Measurements from ENCODE around the gene ETFB.

Gene ETFB

GRCh38 chr19:51296336-51297093 is 69.7 kb downstream of the ETFB start:
- no peak for DNase-seq

DNA sequence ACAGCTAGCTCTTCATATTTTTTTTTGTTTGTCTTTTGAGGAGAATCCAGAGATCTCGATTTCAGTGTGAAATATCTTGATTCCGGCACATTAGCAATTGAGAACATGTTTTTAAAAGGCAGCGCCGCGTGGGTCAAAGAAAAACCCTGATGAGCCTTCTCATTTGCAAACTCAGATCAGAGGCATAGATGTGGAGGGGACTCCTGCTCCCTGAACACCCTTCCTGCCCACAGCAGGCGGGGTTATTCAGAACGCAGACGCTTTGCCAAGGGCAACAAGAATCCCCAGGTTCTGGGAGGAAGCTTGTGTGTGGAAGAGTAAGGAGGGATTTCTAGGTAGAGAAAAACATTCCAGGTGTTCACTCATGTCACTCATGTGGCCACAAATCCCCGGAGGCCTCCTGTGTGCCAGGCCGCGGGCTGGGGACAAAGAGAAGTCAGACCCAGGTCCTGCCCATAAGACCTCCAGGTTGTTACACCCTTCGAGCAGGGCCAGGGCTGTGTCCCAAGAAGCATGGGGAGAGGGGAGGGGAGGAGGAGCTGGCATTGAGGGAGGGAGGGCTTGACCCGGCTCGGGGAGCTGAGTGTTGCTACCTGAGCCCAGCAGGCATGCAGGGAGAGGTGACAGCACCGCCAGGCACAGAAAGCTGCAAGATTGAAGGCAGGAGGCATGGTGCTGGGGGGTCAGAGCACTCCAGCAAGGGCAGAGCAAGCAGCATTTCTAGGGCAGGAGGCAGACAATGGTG is 70.6 kb downstream of the ETFB start:
- no peak for DNase-seq

Data from amygdala (tissue), 56 donors.